GM04503 (cell line): ENCODE measurements around the gene CCNY.
"Not testable (repeated sequence)": the region's sequence is repeated elsewhere in the genome, so short reads cannot be mapped to it uniquely, and the experiment has no call there.

ENCODE experiments used
- DNase-seq: peaks from one replicate; pipeline ENCODE4 v3.0.0-alpha.2; 2012; ENCODE audit warnings: low read depth

Gene CCNY

GRCh38 chr10:35336084-35336831 lies at the start of gene CCNY:
Gene CCNY, plus strand, starts transcription at chr10:35336509. Its CDS starts 545 bp downstream, at chr10:35337054.
- no peak for DNase-seq

- no peak for DNase-seq
These were observed 47.1 kb upstream of the CCNY start for GRCh38 chr10:35289198-35289597.

GRCh38 chr10:35294506-35294905 lies 41.8 kb upstream of the CCNY start:
- no peak for DNase-seq

GRCh38 chr10:35299016-35299415 lies 37.3 kb upstream of the CCNY start:
- no peak for DNase-seq

- DNase-seq, result peak; percentile 58
These were observed 36.1 kb upstream of the CCNY start for GRCh38 chr10:35300063-35300699.

- no peak for DNase-seq
These were observed 31.7 kb upstream of the CCNY start for GRCh38 chr10:35304649-35305048.

- DNase-seq, result no peak
These were observed 29.5 kb upstream of the CCNY start for GRCh38 chr10:35306852-35307251.

GRCh38 chr10:35307297-35307696 lies 29.0 kb upstream of the CCNY start:
- no peak for DNase-seq

GRCh38 chr10:35308809-35309208 lies 27.5 kb upstream of the CCNY start:
- DNase-seq, result no peak

GRCh38 chr10:35314142-35314541 lies 22.2 kb upstream of the CCNY start:
- DNase-seq, result not testable (repeated sequence)

- DNase-seq, result not testable (repeated sequence)
These were observed 21.1 kb upstream of the CCNY start for GRCh38 chr10:35315235-35315634.

- DNase-seq, result no peak
These were observed 19.9 kb upstream of the CCNY start for GRCh38 chr10:35316218-35316967.

GRCh38 chr10:35318551-35318950 lies 17.8 kb upstream of the CCNY start:
- DNase-seq, result no peak

GRCh38 chr10:35320341-35320740 lies 16.0 kb upstream of the CCNY start:
- no peak for DNase-seq

GRCh38 chr10:35322636-35323035 lies 13.7 kb upstream of the CCNY start:
- no peak for DNase-seq

GRCh38 chr10:35324196-35324595 lies 12.1 kb upstream of the CCNY start:
- DNase-seq, result peak; percentile 47

- no peak for DNase-seq
These were observed 9.7 kb upstream of the CCNY start for GRCh38 chr10:35326466-35327235.

- DNase-seq, result no peak
These were observed 8.4 kb upstream of the CCNY start for GRCh38 chr10:35327790-35328403.

- peak; percentile 37 for DNase-seq
These were observed 7.8 kb upstream of the CCNY start for GRCh38 chr10:35328404-35329037.

GRCh38 chr10:35329520-35329919 lies 6.8 kb upstream of the CCNY start:
- DNase-seq, result no peak
